Activated naive CD4-positive, alpha-beta T cell treated with anti-CD3 and anti-CD28 coated beads, Interleukin-2, amount 50 U/mL, for 24 hours (primary cell): ENCODE data around the gene LY9.
"Not testable (repeated sequence)": the region's sequence is repeated elsewhere in the genome, so short reads cannot be mapped to it uniquely, and the experiment has no call there.

Experiments used
- H3K27ac Mint-ChIP-seq: one replicate; pipeline ENCODE4 v1.8.0; 2021; ENCODE audit warnings: mild to moderate bottlenecking, mixed read lengths
- H3K27me3 Mint-ChIP-seq: one replicate; pipeline ENCODE4 v1.8.0; 2021; ENCODE audit warnings: mixed read lengths
- H3K36me3 Mint-ChIP-seq: one replicate; pipeline ENCODE4 v1.8.0; 2021; ENCODE audit warnings: mixed read lengths
- H3K4me1 Mint-ChIP-seq: one replicate; pipeline ENCODE4 v1.8.0; 2021; ENCODE audit warnings: mixed read lengths
- H3K4me3 Mint-ChIP-seq: one replicate; pipeline ENCODE4 v1.8.0; 2021; ENCODE audit warnings: mild to moderate bottlenecking, mixed read lengths
- H3K9me3 Mint-ChIP-seq: one replicate; pipeline ENCODE4 v1.8.0; 2021; ENCODE audit warnings: mixed read lengths

LY9 gene

GRCh38 chr1:160855181-160855981 is 59.4 kb downstream of the LY9 start:
- Mint-ChIP-seq H3K4me3 (no peak overlapping the region), H3K9me3 (no peaks in the 10 kb centered on the region), H3K27me3 (no peaks in the 10 kb centered on the region), H3K4me1 (no peaks in the 10 kb centered on the region), H3K27ac (no peak overlapping the region), H3K36me3 (no peaks in the 10 kb centered on the region)

- H3K27me3 Mint-ChIP-seq = no peaks in the 10 kb centered on the region
- H3K27ac Mint-ChIP-seq = no peak overlapping the region
- no peak overlapping the region for H3K4me3 Mint-ChIP-seq
- no peaks in the 10 kb centered on the region for H3K36me3 Mint-ChIP-seq
- peaks cover 3% of the 10 kb centered on the region for H3K4me1 Mint-ChIP-seq
- H3K9me3 Mint-ChIP-seq = no peaks in the 10 kb centered on the region
Measured at GRCh38 chr1:160858097-160858496, 62.1 kb downstream of the LY9 start.

- Mint-ChIP-seq H3K27me3 (no peaks in the 10 kb centered on the region), H3K36me3 (no peaks in the 10 kb centered on the region), H3K4me1 (peaks cover 4% of the 10 kb centered on the region), H3K4me3 (no peak overlapping the region), H3K9me3 (no peaks in the 10 kb centered on the region), H3K27ac (no peak overlapping the region)
Measured at GRCh38 chr1:160858507-160858906, 62.5 kb downstream of the LY9 start.

- Mint-ChIP-seq H3K27me3 (no peaks in the 10 kb centered on the region), H3K4me3 (peak overlapping the region; percentile 15), H3K9me3 (no peaks in the 10 kb centered on the region), H3K27ac (no peak overlapping the region), H3K4me1 (peaks cover 8% of the 10 kb centered on the region), H3K36me3 (no peaks in the 10 kb centered on the region)
Measured at GRCh38 chr1:160859166-160859565, 63.2 kb downstream of the LY9 start.

GRCh38 chr1:160860840-160861505 is 65.0 kb downstream of the LY9 start:
- peaks cover 8% of the 10 kb centered on the region for H3K4me1 Mint-ChIP-seq
- no peaks in the 10 kb centered on the region for H3K27me3 Mint-ChIP-seq
- H3K27ac Mint-ChIP-seq = no peak overlapping the region
- H3K9me3 Mint-ChIP-seq = no peaks in the 10 kb centered on the region
- no peaks in the 10 kb centered on the region for H3K36me3 Mint-ChIP-seq
- peak overlapping the region; percentile 63 for H3K4me3 Mint-ChIP-seq

GRCh38 chr1:160862203-160863060 is 66.5 kb downstream of the LY9 start, which contains the start of gene CD244:
Gene CD244, minus strand, starts transcription at chr1:160862887. Its CDS starts 210 bp downstream, at chr1:160862677.
- Mint-ChIP-seq H3K4me1 (peaks cover 8% of the 10 kb centered on the region), H3K27ac (no peak within 1 kb of the TSS), H3K27me3 (no peaks in the 10 kb centered on the region), H3K4me3 (peak within 1 kb of the TSS; percentile 73), H3K9me3 (no peaks in the 10 kb centered on the region), H3K36me3 (no peaks in the 10 kb centered on the region)

- H3K4me1 Mint-ChIP-seq = peaks cover 14% of the 10 kb centered on the region
- no peaks in the 10 kb centered on the region for H3K36me3 Mint-ChIP-seq
- no peak overlapping the region for H3K4me3 Mint-ChIP-seq
Measured at GRCh38 chr1:160863061-160863773, 67.2 kb downstream of the LY9 start.

GRCh38 chr1:160863774-160864131 is 67.8 kb downstream of the LY9 start:
- Mint-ChIP-seq H3K27me3 (no peaks in the 10 kb centered on the region), H3K4me1 (peaks cover 15% of the 10 kb centered on the region), H3K36me3 (no peaks in the 10 kb centered on the region), H3K4me3 (no peak overlapping the region), H3K27ac (no peak overlapping the region), H3K9me3 (no peaks in the 10 kb centered on the region)

More at GRCh38 chr1:160863061-160863773, 67.2 kb downstream of the LY9 start:
- Mint-ChIP-seq H3K9me3 (no peaks in the 10 kb centered on the region), H3K27ac (no peak overlapping the region), H3K27me3 (no peaks in the 10 kb centered on the region)

GRCh38 chr1:160864173-160864572 is 68.2 kb downstream of the LY9 start:
- H3K4me1 Mint-ChIP-seq = peaks cover 15% of the 10 kb centered on the region
- H3K4me3 Mint-ChIP-seq = no peak overlapping the region
- no peaks in the 10 kb centered on the region for H3K36me3 Mint-ChIP-seq
- H3K9me3 Mint-ChIP-seq = no peaks in the 10 kb centered on the region
- H3K27me3 Mint-ChIP-seq = no peaks in the 10 kb centered on the region
- H3K27ac Mint-ChIP-seq = no peak overlapping the region

GRCh38 chr1:160865337-160865736 is 69.4 kb downstream of the LY9 start:
- H3K27ac Mint-ChIP-seq = no peak overlapping the region
- H3K36me3 Mint-ChIP-seq = no peaks in the 10 kb centered on the region
- H3K27me3 Mint-ChIP-seq = no peaks in the 10 kb centered on the region
- H3K9me3 Mint-ChIP-seq = no peaks in the 10 kb centered on the region
- peaks cover 15% of the 10 kb centered on the region for H3K4me1 Mint-ChIP-seq
- H3K4me3 Mint-ChIP-seq = no peak overlapping the region

- Mint-ChIP-seq H3K4me1 (peaks cover 15% of the 10 kb centered on the region), H3K27ac (no peak overlapping the region), H3K36me3 (no peaks in the 10 kb centered on the region), H3K27me3 (no peaks in the 10 kb centered on the region), H3K4me3 (no peak overlapping the region), H3K9me3 (no peaks in the 10 kb centered on the region)
Measured at GRCh38 chr1:160866001-160866694, 70.2 kb downstream of the LY9 start.

- no peaks in the 10 kb centered on the region for H3K36me3 Mint-ChIP-seq
- H3K9me3 Mint-ChIP-seq = no peaks in the 10 kb centered on the region
- H3K27ac Mint-ChIP-seq = no peak overlapping the region
- no peaks in the 10 kb centered on the region for H3K27me3 Mint-ChIP-seq
- no peak overlapping the region for H3K4me3 Mint-ChIP-seq
- peaks cover 15% of the 10 kb centered on the region for H3K4me1 Mint-ChIP-seq
Measured at GRCh38 chr1:160866695-160867260, 70.8 kb downstream of the LY9 start.

- H3K27me3 Mint-ChIP-seq, H3K9me3 Mint-ChIP-seq, H3K27ac Mint-ChIP-seq, H3K36me3 Mint-ChIP-seq, H3K4me3 Mint-ChIP-seq: not testable (repeated sequence)
- peaks cover 15% of the 10 kb centered on the region for H3K4me1 Mint-ChIP-seq
Measured at GRCh38 chr1:160867651-160868050, 71.7 kb downstream of the LY9 start.

- Mint-ChIP-seq H3K4me3 (no peak overlapping the region), H3K27ac (no peak overlapping the region)
Measured at GRCh38 chr1:160868141-160868540, 72.2 kb downstream of the LY9 start.

More at GRCh38 chr1:160868141-160868540, 72.2 kb downstream of the LY9 start:
- Mint-ChIP-seq H3K36me3 (no peaks in the 10 kb centered on the region), H3K27me3 (no peaks in the 10 kb centered on the region), H3K9me3 (no peaks in the 10 kb centered on the region), H3K4me1 (peaks cover 12% of the 10 kb centered on the region)
